Activated CD4-positive, alpha-beta memory T cell treated with anti-CD3 and anti-CD28 coated beads, Interleukin-2, amount 10 ng/mL, durations not matched to agents 7 days and 5 days (primary cell): ENCODE measurements around the gene RFC1. TPM values are rescaled to one million over a fixed set of nuclear protein-coding genes. Genes with fewer than 3 reads are reported as not detected.
"Not testable (repeated sequence)": the region's sequence is repeated elsewhere in the genome, so short reads cannot be mapped to it uniquely, and the experiment has no call there.

Source experiments
- CTCF ChIA-PET: fragments of 350-600 bp; sonication (Branson Sonifier 250); formaldehyde crosslinking; loops from one replicate; lab custom pipeline; 2021; ENCODE audit warnings: antibody characterized with exemption, inconsistent platforms; lab: Charles Lee
- POLR2A ChIA-PET: fragments of 350-600 bp; sonication (Branson Sonifier 250); formaldehyde crosslinking; loops from one replicate; lab custom pipeline; 2021; ENCODE audit warnings: antibody characterized with exemption; lab: Charles Lee
- DNase-seq: peaks from one replicate; pipeline ENCODE4 v3.0.0-alpha.2; 2020
- H3K27ac Mint-ChIP-seq: one replicate; pipeline ENCODE4 v1.8.0; 2021; ENCODE audit warnings: mild to moderate bottlenecking, mixed read lengths
- H3K27me3 Mint-ChIP-seq: one replicate; pipeline ENCODE4 v1.8.0; 2021; ENCODE audit warnings: mixed read lengths
- H3K36me3 Mint-ChIP-seq: one replicate; pipeline ENCODE4 v1.8.0; 2021; ENCODE audit warnings: low read depth, mixed read lengths
- H3K4me1 Mint-ChIP-seq: one replicate; pipeline ENCODE4 v1.8.0; 2021; ENCODE audit warnings: mixed read lengths
- H3K4me3 Mint-ChIP-seq: one replicate; pipeline ENCODE4 v1.8.0; 2021; ENCODE audit warnings: mild to moderate bottlenecking, mixed read lengths
- H3K9me3 Mint-ChIP-seq: one replicate; pipeline ENCODE4 v1.8.0; 2021; ENCODE audit warnings: mixed read lengths
- total RNA-seq, 2 experiments: library from RNA; stranded (reverse); gene quantifications; one replicate each; pipeline ENCODE4 v1.2.3, GENCODE V29; 2021

RFC1 gene
- total RNA-seq, 2 experiments from 2014 or later: 72.2 to 72.6 TPM

DNA sequence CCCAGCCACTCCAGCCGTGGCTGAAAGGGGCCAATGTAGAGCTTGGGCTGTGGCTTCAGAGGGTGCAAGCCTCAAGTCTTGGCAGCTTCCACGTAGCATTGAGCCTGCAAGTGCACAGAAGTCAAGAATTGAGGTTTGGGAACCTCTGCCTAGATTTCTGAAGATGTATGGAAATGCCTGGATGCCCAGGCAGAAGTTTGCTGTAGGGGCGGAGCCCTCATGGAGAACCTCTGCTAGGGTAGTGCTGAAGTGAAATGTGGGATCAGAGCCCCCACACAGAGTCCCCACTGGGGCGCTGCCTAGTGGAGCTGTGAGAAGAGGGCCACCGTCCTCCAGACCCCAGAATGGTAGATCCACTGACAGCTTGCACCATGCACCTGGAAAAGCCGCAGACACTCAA, 5.0 kb upstream of the RFC1 start:
- POLR2A ChIA-PET, H3K4me1 Mint-ChIP-seq, DNase-seq, H3K4me3 Mint-ChIP-seq, H3K27ac Mint-ChIP-seq, H3K27me3 Mint-ChIP-seq, CTCF ChIA-PET: not testable (repeated sequence)
- Mint-ChIP-seq H3K9me3 (peaks cover 30% of the 10 kb centered on the region), H3K36me3 (peaks cover 11% of the 10 kb centered on the region)

DNA sequence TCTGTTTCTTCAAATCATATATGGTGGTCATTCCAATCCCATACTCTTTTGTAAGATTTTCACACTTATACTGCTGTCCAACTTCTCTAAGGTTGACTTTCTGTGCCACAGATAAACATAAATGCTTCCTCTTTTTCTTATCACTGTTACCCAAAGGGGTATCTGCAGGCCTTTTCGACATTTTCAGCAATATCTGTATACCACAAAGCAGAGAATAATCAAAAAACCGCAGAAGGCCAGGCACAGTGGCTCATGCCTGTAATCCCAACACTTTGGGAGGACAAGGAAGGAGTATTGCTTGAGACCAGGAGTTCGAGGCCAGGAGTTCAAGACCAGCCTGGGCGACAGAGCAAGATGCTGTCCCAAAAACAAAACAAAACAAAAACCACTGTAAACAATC, 3.1 kb upstream of the RFC1 start:
- peaks cover 16% of the 10 kb centered on the region for H3K4me1 Mint-ChIP-seq
- POLR2A ChIA-PET: no interaction called here
- DNase-seq: no peak
- no peak overlapping the region for H3K27ac Mint-ChIP-seq
- no peak overlapping the region for H3K4me3 Mint-ChIP-seq
- peaks cover 21% of the 10 kb centered on the region for H3K36me3 Mint-ChIP-seq
- CTCF ChIA-PET: no interaction called here
- no peaks in the 10 kb centered on the region for H3K27me3 Mint-ChIP-seq
- peaks cover 30% of the 10 kb centered on the region for H3K9me3 Mint-ChIP-seq

DNA sequence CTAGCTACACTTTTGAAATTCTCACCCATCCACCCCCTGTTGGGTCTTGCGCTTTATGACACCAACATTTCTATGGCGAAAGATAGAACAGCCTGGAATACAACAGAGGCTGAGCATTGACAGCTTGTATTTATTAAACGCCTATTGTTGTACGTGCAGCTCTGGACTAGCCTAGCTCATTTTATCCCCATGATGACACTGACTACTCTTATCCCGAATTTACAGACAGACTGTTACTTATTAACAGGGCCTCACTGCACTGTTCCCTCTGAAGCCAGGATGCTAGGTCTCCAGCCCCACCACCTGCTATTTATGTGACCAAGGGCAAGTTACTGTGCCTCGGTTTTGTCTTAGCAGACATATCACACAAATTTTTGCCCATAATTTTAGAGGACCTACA, 1.0 kb upstream of the RFC1 start:
- Mint-ChIP-seq H3K4me3 (peak overlapping the region; percentile 92), H3K27me3 (no peaks in the 10 kb centered on the region), H3K4me1 (peaks cover 35% of the 10 kb centered on the region), H3K27ac (no peak overlapping the region), H3K9me3 (peaks cover 25% of the 10 kb centered on the region), H3K36me3 (peaks cover 28% of the 10 kb centered on the region)
- DNase-seq: no peak
- CTCF ChIA-PET: interaction anchor here (3.4 kb wide), 1 partner anchor 13 kb away, joined by 27 read pairs; no protein-coding TSS in a partner anchor
- POLR2A ChIA-PET: interaction anchor here (0.7 to 5.5 kb wide), 9 partner anchors 8 to 331 kb away, joined by 3 to 155 read pairs (median 4); partner anchors contain the start of genes LIAS, RPL9, SMIM14 and UBE2K

DNA sequence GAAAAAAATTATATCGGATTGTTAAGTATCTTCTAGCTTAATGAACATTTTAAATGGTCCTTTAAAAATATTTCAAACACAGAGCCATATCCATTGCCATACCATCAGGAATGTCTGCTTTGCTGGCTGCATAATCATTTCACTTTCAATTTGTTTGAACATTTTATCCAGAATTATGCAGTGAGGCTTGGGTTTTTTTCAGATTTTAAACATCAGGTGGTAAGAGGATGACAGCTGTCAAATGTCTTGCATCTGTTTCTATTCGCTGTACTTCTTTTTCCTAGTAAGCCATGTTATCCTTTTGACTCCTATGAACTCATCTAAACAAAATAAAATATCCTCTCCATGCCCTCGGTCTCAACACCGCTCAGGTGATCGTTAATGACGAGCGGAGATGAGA, 802 bp downstream of the RFC1 start:
- peak overlapping the region; percentile 92 for H3K4me3 Mint-ChIP-seq
- peaks cover 41% of the 10 kb centered on the region for H3K4me1 Mint-ChIP-seq
- peaks cover 27% of the 10 kb centered on the region for H3K36me3 Mint-ChIP-seq
- H3K9me3 Mint-ChIP-seq: peaks cover 10% of the 10 kb centered on the region
- H3K27me3 Mint-ChIP-seq: no peaks in the 10 kb centered on the region
- no peak for DNase-seq
- CTCF ChIA-PET: interaction anchor here (0.5 to 3.4 kb wide), 2 partner anchors 11 to 177 kb away, joined by 5 to 27 read pairs; no protein-coding TSS in a partner anchor
- POLR2A ChIA-PET: interaction anchor here (0.6 to 5.5 kb wide), 13 partner anchors 11 to 613 kb away, joined by 3 to 155 read pairs (median 3); partner anchors contain the start of genes LIAS, RPL9, SMIM14 and UBE2K
- H3K27ac Mint-ChIP-seq: peak overlapping the region; percentile 88

DNA sequence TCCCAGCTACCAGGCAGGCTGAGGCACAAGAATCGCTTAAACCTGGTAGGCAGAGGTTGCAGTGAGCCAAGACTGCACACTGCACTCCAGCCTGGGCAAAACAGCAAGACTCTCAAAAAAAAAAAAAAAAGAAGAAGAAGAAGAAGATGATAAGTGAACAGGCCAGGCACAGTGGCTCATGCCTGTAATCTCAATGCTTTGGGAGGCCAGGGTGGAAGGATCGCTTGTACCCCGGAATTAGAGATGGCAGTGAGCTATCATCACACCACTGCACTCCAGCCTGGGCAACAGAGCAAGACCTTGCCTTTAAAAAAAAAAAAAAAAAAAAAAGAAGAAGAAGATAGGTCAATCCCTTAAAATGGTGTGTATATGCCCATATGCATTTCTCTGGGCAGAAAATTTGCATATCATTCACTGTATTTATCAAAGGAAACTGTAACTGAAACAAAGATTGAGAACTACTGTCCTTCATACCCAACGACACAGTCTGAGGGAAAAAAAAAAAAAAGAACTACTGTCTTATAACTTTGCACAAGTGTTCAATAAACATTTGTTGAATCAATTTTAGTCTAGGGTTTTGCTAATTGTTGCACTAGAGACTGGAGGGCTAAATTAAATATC, 2.3 kb downstream of the RFC1 start:
- Mint-ChIP-seq H3K27ac (peak overlapping the region; percentile 78), H3K4me1 (peaks cover 45% of the 10 kb centered on the region), H3K36me3 (peaks cover 33% of the 10 kb centered on the region), H3K4me3 (peak overlapping the region; percentile 56), H3K27me3 (no peaks in the 10 kb centered on the region), H3K9me3 (peaks cover 4% of the 10 kb centered on the region)
- CTCF ChIA-PET: interaction anchor here (3.4 kb wide), 1 partner anchor 10 kb away, joined by 27 read pairs; no protein-coding TSS in a partner anchor
- no peak for DNase-seq
- POLR2A ChIA-PET: interaction anchor here (0.9 to 5.5 kb wide), 4 partner anchors 9 to 182 kb away, joined by 3 to 155 read pairs (median 40); partner anchors contain the start of genes LIAS, RPL9 and WDR19

DNA sequence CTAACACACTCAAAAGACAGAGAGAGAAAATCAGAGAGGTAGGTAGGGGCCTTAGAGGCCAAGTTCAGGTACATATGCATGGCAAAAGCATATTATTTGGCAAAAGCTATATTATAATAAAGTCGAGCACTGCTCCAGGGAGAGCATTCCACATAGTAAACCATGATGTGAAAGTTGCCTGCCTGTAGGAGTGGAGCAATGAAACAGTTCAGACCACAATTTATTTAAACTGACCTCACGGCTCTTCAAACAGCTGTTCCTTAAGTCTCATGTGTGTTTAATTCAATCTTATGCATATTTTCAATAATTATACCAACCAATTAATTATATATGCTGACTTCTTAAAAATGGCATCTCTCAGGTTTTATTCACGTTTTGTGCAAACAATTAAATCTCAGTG, 3.3 kb downstream of the RFC1 start:
- Mint-ChIP-seq H3K9me3 (no peaks in the 10 kb centered on the region), H3K4me3 (no peak overlapping the region), H3K4me1 (peaks cover 53% of the 10 kb centered on the region), H3K36me3 (peaks cover 37% of the 10 kb centered on the region), H3K27ac (no peak overlapping the region), H3K27me3 (no peaks in the 10 kb centered on the region)
- no peak for DNase-seq
- ChIA-PET CTCF (no interaction called here), POLR2A (interaction anchor here (5.2 to 5.5 kb wide), 2 partner anchors 8 to 95 kb away, joined by 73 to 155 read pairs; partner anchors contain the start of genes LIAS and RPL9)

DNA sequence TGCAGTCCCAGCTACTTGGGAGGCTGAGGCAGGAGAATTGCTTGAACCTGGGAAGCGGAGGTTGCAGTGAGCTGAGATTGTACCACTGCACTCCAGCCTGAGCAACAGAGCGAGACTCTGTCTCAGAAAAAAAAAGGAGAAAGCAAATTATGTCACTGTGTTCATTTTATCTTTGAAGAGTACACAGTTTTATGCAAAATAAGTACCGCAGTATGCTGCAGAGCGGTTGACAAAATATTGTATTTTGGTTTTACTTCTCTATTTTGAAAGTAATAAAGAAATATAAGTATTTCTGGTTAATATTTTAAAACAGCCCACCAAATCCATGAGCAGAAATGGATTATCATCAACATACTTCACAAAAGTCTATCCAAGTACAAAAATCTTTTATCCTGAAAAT, 5.6 kb downstream of the RFC1 start:
- H3K4me3 Mint-ChIP-seq, H3K27me3 Mint-ChIP-seq, H3K9me3 Mint-ChIP-seq, DNase-seq, H3K27ac Mint-ChIP-seq, POLR2A ChIA-PET, CTCF ChIA-PET: not testable (repeated sequence)
- peaks cover 35% of the 10 kb centered on the region for H3K36me3 Mint-ChIP-seq
- peaks cover 57% of the 10 kb centered on the region for H3K4me1 Mint-ChIP-seq

DNA sequence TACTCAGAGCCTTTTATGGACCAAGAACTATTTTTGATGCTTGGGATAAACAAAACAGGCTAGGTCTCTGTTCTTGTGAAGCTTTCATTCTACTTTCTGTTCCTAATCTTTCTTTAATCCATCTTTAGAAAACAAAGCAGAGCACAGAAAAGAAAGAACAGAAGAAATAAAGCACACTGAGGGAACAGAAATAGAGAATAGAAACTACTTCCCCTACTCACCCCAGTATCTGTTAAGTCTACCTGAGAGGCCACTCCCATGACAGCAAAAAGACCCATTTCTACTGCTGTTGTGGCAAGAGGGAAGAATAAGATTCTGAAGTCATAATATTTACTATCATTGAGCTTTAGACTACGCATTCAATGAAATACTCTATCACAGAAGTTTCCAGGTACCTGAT, 9.2 kb downstream of the RFC1 start:
- no peak for DNase-seq
- ChIA-PET CTCF (interaction anchor here (0.6 to 1.0 kb wide), 2 partner anchors 73 to 454 kb away, joined by 3 to 4 read pairs; no protein-coding TSS in a partner anchor), POLR2A (interaction anchor here (1.5 to 7.5 kb wide), 3 partner anchors 8 to 102 kb away, joined by 6 to 155 read pairs (median 18); partner anchors contain the start of genes LIAS, RFC1 and RPL9)
- Mint-ChIP-seq H3K36me3 (peaks cover 30% of the 10 kb centered on the region), H3K4me1 (peaks cover 58% of the 10 kb centered on the region), H3K27ac (peak overlapping the region; percentile 65), H3K4me3 (no peak overlapping the region), H3K27me3 (no peaks in the 10 kb centered on the region), H3K9me3 (no peaks in the 10 kb centered on the region)

DNA sequence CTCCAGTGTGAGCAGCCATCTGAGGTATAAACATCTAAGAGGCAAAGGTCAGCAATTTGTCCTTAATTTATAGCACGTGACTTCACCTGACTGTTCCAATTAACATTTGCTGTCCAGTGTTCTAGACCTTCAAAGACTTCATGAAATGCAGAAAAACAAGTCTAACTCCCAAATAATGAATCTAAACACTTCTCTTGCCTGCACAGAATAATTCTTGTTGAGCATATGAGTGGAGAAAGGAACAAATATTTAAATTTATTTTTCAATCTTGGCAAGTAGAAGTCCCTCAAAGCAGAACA, 12.0 kb downstream of the RFC1 start:
- H3K9me3 Mint-ChIP-seq: peaks cover 2% of the 10 kb centered on the region
- CTCF ChIA-PET: interaction anchor here (0.6 to 3.8 kb wide), 4 partner anchors 8 to 589 kb away, joined by 3 to 27 read pairs (median 3); partner anchors contain the start of gene RFC1
- POLR2A ChIA-PET: interaction anchor here (1.0 to 7.5 kb wide), 6 partner anchors 9 to 1223 kb away, joined by 3 to 155 read pairs (median 8); partner anchors contain the start of genes LIAS, RFC1, RPL9 and WDR19
- H3K4me3 Mint-ChIP-seq: peak overlapping the region; percentile 76
- H3K27ac Mint-ChIP-seq: peak overlapping the region; percentile 98
- peaks cover 64% of the 10 kb centered on the region for H3K4me1 Mint-ChIP-seq
- DNase-seq: no peak
- H3K36me3 Mint-ChIP-seq: peaks cover 42% of the 10 kb centered on the region
- H3K27me3 Mint-ChIP-seq: no peaks in the 10 kb centered on the region

DNA sequence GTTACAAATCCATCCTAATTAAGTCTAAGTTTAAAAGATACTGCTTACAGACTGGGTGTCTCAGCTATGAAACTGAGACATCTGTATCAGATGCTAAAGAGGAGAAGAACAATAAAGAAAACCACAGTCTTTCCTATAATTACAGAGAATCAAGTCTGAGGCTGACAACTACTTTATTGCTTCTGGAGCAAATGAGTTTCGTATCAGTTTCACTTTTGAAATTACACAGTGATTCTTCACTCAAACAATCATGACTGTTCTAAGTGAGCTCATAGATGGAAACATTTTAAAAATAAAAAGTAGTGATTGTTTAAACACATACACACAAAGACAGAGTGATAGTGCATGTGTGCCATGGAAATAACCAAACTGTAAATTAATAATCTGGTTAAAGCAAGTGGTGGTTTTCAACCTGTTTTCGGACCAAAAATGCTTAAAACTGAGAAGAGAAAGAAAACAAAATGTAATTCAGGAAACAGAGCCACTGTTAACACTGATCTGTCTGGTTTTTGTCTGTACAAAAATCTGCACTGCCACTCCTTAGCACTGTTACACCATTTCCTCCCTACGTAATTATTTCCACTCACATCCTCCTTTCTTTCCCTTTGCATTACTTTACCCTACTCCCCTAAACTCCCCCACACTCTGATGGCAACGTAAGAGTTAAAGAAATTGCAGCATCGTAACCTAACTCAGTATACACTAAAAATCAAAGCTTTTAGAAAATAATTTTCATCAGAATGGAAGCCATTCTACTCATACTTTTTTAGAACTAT, 12.5 kb downstream of the RFC1 start:
- POLR2A ChIA-PET: interaction anchor here (0.6 to 7.5 kb wide), 12 partner anchors 9 to 1462 kb away, joined by 3 to 155 read pairs (median 4); partner anchors contain the start of genes LIAS, RFC1, RPL9 and WDR19
- peaks cover 41% of the 10 kb centered on the region for H3K36me3 Mint-ChIP-seq
- peak overlapping the region; percentile 98 for H3K27ac Mint-ChIP-seq
- H3K4me3 Mint-ChIP-seq: peak overlapping the region; percentile 76
- H3K9me3 Mint-ChIP-seq: peaks cover 2% of the 10 kb centered on the region
- no peaks in the 10 kb centered on the region for H3K27me3 Mint-ChIP-seq
- peaks cover 64% of the 10 kb centered on the region for H3K4me1 Mint-ChIP-seq
- peak; percentile 24 for DNase-seq
- CTCF ChIA-PET: interaction anchor here (0.6 to 3.8 kb wide), 5 partner anchors 7 to 625 kb away, joined by 3 to 27 read pairs (median 3); partner anchors contain the start of gene RFC1

DNA sequence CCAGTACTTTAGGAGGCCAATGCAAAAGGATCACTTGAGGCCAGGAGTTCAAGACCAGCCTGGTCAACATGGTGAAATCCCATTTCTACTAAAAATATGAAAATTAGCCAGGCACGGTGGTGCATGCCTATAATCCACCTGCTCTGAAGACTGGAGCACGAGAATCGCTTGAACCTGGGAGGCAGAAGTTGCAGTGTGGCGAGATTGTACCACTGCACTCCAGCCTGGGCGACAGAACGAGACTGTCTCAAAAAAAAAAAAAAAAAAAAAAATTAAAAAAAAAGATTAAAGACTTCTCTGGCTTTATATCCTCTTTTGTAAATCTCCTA, 13.0 kb downstream of the RFC1 start:
- not testable (repeated sequence) for H3K27me3 Mint-ChIP-seq, H3K9me3 Mint-ChIP-seq
- Mint-ChIP-seq H3K4me1 (peaks cover 64% of the 10 kb centered on the region), H3K36me3 (peaks cover 43% of the 10 kb centered on the region), H3K27ac (peak overlapping the region; percentile 98), H3K4me3 (peak overlapping the region; percentile 76)
- peak; percentile 41 for DNase-seq
- CTCF ChIA-PET: interaction anchor here (1.2 to 3.8 kb wide), 2 partner anchors 13 to 625 kb away, joined by 3 to 27 read pairs; partner anchors contain the start of gene RFC1
- POLR2A ChIA-PET: interaction anchor here (0.6 to 7.5 kb wide), 10 partner anchors 12 to 1461 kb away, joined by 3 to 155 read pairs (median 4); partner anchors contain the start of genes LIAS, RFC1, RPL9 and WDR19

DNA sequence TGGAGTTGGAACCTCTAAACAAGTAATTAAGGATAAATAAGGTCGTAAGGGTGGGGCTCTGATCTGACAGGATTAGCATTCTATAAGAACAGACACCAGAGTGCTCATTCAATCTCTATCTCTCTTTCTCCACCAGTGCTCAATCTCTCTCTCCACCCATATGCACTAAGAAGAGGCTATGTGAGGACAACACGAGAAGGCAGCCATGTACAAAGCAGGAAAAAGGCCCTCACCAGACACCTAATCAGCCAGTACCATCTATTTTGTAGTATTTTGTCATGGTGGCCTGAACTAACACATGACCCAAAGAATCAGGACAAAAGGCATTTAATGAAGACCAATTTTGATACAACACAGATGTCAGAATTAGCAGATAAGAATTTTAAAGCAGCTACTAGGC, 16.8 kb downstream of the RFC1 start:
- Mint-ChIP-seq H3K4me1 (peaks cover 52% of the 10 kb centered on the region), H3K27me3 (no peaks in the 10 kb centered on the region), H3K36me3 (peaks cover 54% of the 10 kb centered on the region), H3K4me3 (no peak overlapping the region), H3K27ac (no peak overlapping the region), H3K9me3 (peaks cover 2% of the 10 kb centered on the region)
- no peak for DNase-seq
- POLR2A ChIA-PET: interaction anchor here (0.9 kb wide), 1 partner anchor 109 kb away, joined by 3 read pairs; the partner anchor contains the start of genes LIAS and RPL9
- CTCF ChIA-PET: no interaction called here
